HCT116 (cell line): Measurements from ENCODE around the gene NPM3. TPM values are rescaled to one million over a fixed set of nuclear protein-coding genes. Genes with fewer than 3 reads are reported as not detected.

Source experiments
- ATAC-seq: fragments of 200-7000 bp; cut with Tn5 transposase; 2 replicates; pipeline ENCODE4 v1.9.1; 2020; ENCODE audit warnings: mild to moderate bottlenecking, moderate library complexity
- BruUV-seq: library from RNA; stranded (reverse); fragments of 400-500 nt; replicated peaks from 2 replicates; lab custom pipeline; 2021; lab: Mats Ljungman, UMichigan
- CTCF ChIA-PET: fragments of 300-600 bp; sonication (Branson Sonifier 250); formaldehyde crosslinking; loops from one replicate; lab custom pipeline; 2021; ENCODE audit warnings: antibody characterized with exemption; lab: Charles Lee
- POLR2A ChIA-PET: fragments of 300-600, 350-600 bp; sonication (Branson Sonifier 250); formaldehyde crosslinking; loops from one replicate; lab custom pipeline; 2021; ENCODE audit warnings: antibody characterized with exemption; lab: Charles Lee
- RAD21 ChIA-PET, 2 experiments: fragments of 300-600 bp; sonication (Branson Sonifier 250); formaldehyde crosslinking; loops; one replicate each; lab custom pipeline; 2023; ENCODE audit warnings: low total read pairs in 2 of 2; ENCODE audit not compliant: uncharacterized antibody in 2 of 2, unreplicated experiment in 2 of 2, low non-redundant PET in 1 of 2; lab: Charles Lee
- DNase-seq: peaks from one replicate; pipeline ENCODE4 v3.0.0-alpha.2; 2010; ENCODE audit warnings: low read depth, low spot score
- H2AFZ ChIP-seq: fragments of 200-600 bp; shearing (Covaris generic), sonication (generic); 2 replicates; pipeline ENCODE4 v1.6.1; 2017; ENCODE audit warnings: low read depth, mixed run types, mixed read lengths, antibody characterized with exemption, low read length; ENCODE audit not compliant: poor library complexity, severe bottlenecking
- H3K27ac ChIP-seq: 2 replicates; pipeline ENCODE4 v1.5.1; 2012; ENCODE audit warnings: low read depth, low read length
- H3K27me3 ChIP-seq: fragments of 200-600 bp; sonication (generic); 2 replicates; pipeline ENCODE4 v1.6.1; 2016; ENCODE audit warnings: mixed run types, low read length, mixed read lengths; ENCODE audit not compliant: insufficient read depth
- H3K36me3 ChIP-seq, 2 experiments: fragments of 200-500 bp in 1 of 2; fragments of 200-600 bp in 1 of 2; sonication (Bioruptor generic) in 1 of 2; sonication (generic) in 1 of 2; 2 replicates each; pipeline versions ENCODE4 v1.5.1 to v1.6.1; 2014 to 2016; ENCODE audit warnings: low read length in 2 of 2, inconsistent platforms in 1 of 2, mixed read lengths in 1 of 2, mixed run types in 1 of 2; ENCODE audit not compliant: insufficient read depth in 2 of 2, control insufficient read depth in 1 of 2
- H3K4me1 ChIP-seq, 2 experiments: fragments of 200-600 bp in 1 of 2; sonication (generic) in 1 of 2; 2 replicates each; pipeline versions ENCODE4 v1.5.1 to v1.6.1; 2012 to 2017; ENCODE audit warnings: low read length in 2 of 2, inconsistent platforms in 1 of 2, mild to moderate bottlenecking in 1 of 2, mixed read lengths in 1 of 2, mixed run types in 1 of 2, moderate library complexity in 1 of 2; ENCODE audit not compliant: insufficient read depth in 2 of 2, control insufficient read depth in 1 of 2
- H3K4me2 ChIP-seq: fragments of 200-600 bp; sonication (generic); 2 replicates; pipeline ENCODE4 v1.6.1; 2017; ENCODE audit warnings: mixed run types, low read length, mixed read lengths
- H3K4me3 ChIP-seq, 2 experiments: fragments of 200-600 bp in 1 of 2; sonication (generic) in 1 of 2; replicated peaks in 1 of 2; 2 replicates each; pipeline ENCODE4 v1.5.1; 2011 to 2016; ENCODE audit warnings: low read length in 2 of 2, control low read depth in 1 of 2, low read depth in 1 of 2, mild to moderate bottlenecking in 1 of 2, mixed read lengths in 1 of 2, mixed run types in 1 of 2
- H3K79me2 ChIP-seq: fragments of 200-600 bp; sonication (generic); 2 replicates; pipeline ENCODE4 v1.6.1; 2017; ENCODE audit warnings: mild to moderate bottlenecking, mixed run types, low read length, moderate library complexity, mixed read lengths; ENCODE audit not compliant: insufficient read depth
- H3K9ac ChIP-seq: fragments of 200-600 bp; sonication (generic); 2 replicates; pipeline ENCODE4 v1.6.1; 2016; ENCODE audit warnings: low read length, mixed read lengths
- H3K9me2 ChIP-seq: fragments of 200-600 bp; sonication (generic), shearing (Covaris generic); 2 replicates; pipeline ENCODE4 v1.6.1; 2017; ENCODE audit warnings: mixed run types, mild to moderate bottlenecking, moderate library complexity; ENCODE audit not compliant: insufficient read depth
- H3K9me3 ChIP-seq, 2 experiments: fragments of 200-500 bp in 1 of 2; fragments of 200-600 bp in 1 of 2; sonication (Bioruptor generic) in 1 of 2; sonication (generic) in 1 of 2; 2 replicates each; pipeline ENCODE4 v1.6.1; 2014 to 2017; ENCODE audit warnings: low read length in 2 of 2, mixed read lengths in 2 of 2, inconsistent platforms in 1 of 2, low read depth in 1 of 2, mild to moderate bottlenecking in 1 of 2, mixed run types in 1 of 2, moderate library complexity in 1 of 2; ENCODE audit not compliant: control insufficient read depth in 1 of 2, insufficient read depth in 1 of 2
- H4K20me1 ChIP-seq: fragments of 200-600 bp; sonication (generic), shearing (Covaris generic); 2 replicates; pipeline ENCODE4 v1.6.1; 2017; ENCODE audit warnings: mixed run types, mild to moderate bottlenecking, moderate library complexity; ENCODE audit not compliant: insufficient read depth
- CBX3 ChIP-seq: IDR thresholded peaks from 2 replicates; pipeline ENCODE4 v1.6.1; 2012; ENCODE audit warnings: low read depth
- CEBPB ChIP-seq: IDR thresholded peaks from 2 replicates; pipeline ENCODE4 v1.6.1; 2012; ENCODE audit warnings: low read depth
- EZH2 ChIP-seq: fragments of 200-600 bp; sonication (generic); IDR thresholded peaks from 2 replicates; pipeline ENCODE4 v1.6.1; 2017; ENCODE audit warnings: antibody characterized with exemption, mixed run types
- EZH2phosphoT487 ChIP-seq: fragments of 200-600 bp; IDR thresholded peaks from 2 replicates; pipeline ENCODE4 v1.6.1; 2018; ENCODE audit warnings: antibody characterized with exemption, borderline replicate concordance
- JUND ChIP-seq: IDR thresholded peaks from 2 replicates; pipeline ENCODE4 v1.6.1; 2012
- MAX ChIP-seq: IDR thresholded peaks from 2 replicates; pipeline ENCODE4 v1.6.1; 2012
- POLR2A ChIP-seq: IDR thresholded peaks from 2 replicates; pipeline ENCODE4 v1.7.0; 2011; ENCODE audit warnings: borderline replicate concordance; ENCODE audit not compliant: insufficient read depth, insufficient read length; ENCODE audit errors: extremely low read depth
- POLR2AphosphoS5 ChIP-seq: IDR thresholded peaks from 2 replicates; pipeline ENCODE4 v1.6.1; 2011; ENCODE audit warnings: mild to moderate bottlenecking, low read depth, low read length, moderate library complexity
- SIN3A ChIP-seq: IDR thresholded peaks from 2 replicates; pipeline ENCODE4 v1.6.1; 2012; ENCODE audit warnings: low read depth
- SP1 ChIP-seq: IDR thresholded peaks from 2 replicates; pipeline ENCODE4 v1.6.1; 2012; ENCODE audit warnings: low read depth
- YY1 ChIP-seq: IDR thresholded peaks from 2 replicates; pipeline ENCODE4 v1.6.1; 2011; ENCODE audit warnings: low read length, low read depth, moderate library complexity, mild to moderate bottlenecking; ENCODE audit not compliant: insufficient replicate concordance; ENCODE audit errors: extremely low read depth
- ZBTB33 ChIP-seq: IDR thresholded peaks from 2 replicates; pipeline ENCODE4 v1.6.1; 2011; ENCODE audit warnings: mild to moderate bottlenecking, low read length, moderate library complexity; ENCODE audit not compliant: insufficient replicate concordance; ENCODE audit errors: extremely low read depth
- ZFX ChIP-seq: fragments of 450-650 bp; IDR thresholded peaks from 2 replicates; pipeline ENCODE4 v1.6.1; 2017
- ZNF274 ChIP-seq: fragments of 200-500 bp; sonication (Bioruptor generic); IDR thresholded peaks from 2 replicates; pipeline ENCODE4 v1.6.1; 2014; ENCODE audit warnings: mild to moderate bottlenecking, low read depth, low read length, inconsistent platforms
- intact Hi-C: fragments of 100-400 bp; cut with micrococcal nuclease; formaldehyde crosslinking; loops from 2 replicates; pipeline ENCODE4 v1.10.0; 2022
- total RNA-seq: library from RNA; stranded (reverse); gene quantifications from one replicate; pipeline ENCODE4 v1.2.1, GENCODE V29; 2021; ENCODE audit not compliant: unreplicated experiment
- TF ChIP-seq, protein P1 (sequence below), 3 experiments: fragments of 200-600 bp in 1 of 3; sonication (generic) in 1 of 3; IDR thresholded peaks in 2 of 3; conservative IDR thresholded peaks in 1 of 3; 2 replicates each; pipeline ENCODE4 v1.5.1; 2012 to 2017; ENCODE audit warnings: low read depth in 2 of 3, low read length in 2 of 3, antibody characterized with exemption in 1 of 3, borderline replicate concordance in 1 of 3, control low read depth in 1 of 3, mild to moderate bottlenecking in 1 of 3, mixed read lengths in 1 of 3, mixed run types in 1 of 3, moderate library complexity in 1 of 3; ENCODE audit not compliant: insufficient read depth in 1 of 3
- TF ChIP-seq, protein P2 (sequence below): IDR thresholded peaks from 2 replicates; pipeline ENCODE4 v1.6.1; 2012

The NPM3 gene
- total RNA-seq, 1 experiment from 2014 or later: 267 TPM

DNA sequence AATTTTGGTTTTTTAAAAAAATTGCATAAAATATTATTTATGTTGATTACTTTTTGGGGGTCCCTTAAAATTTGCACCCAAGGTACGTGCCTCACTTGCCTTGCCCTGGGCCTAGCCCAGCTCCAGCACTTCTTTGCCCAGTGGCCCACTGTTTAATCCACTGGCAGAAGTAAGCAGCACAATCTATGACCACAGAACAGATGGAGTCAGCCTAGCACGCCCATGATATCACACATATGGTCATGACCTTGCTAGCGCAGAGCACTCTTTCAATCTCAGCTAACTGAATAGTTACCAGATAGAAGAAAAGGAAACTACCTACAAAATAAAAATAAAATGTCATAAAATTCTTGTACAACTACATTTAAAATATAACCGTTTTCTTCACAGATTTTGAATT lies 29.4 kb upstream of the NPM3 start:
- Histone ChIP-seq H4K20me1 (peaks cover 36% of the 10 kb centered on the region; the same call in 1 of the 2 replicates), H3K9me3 (no peaks in the 10 kb centered on the region), H3K79me2 (peaks cover 100% of the 10 kb centered on the region), H3K4me3 (no peak overlapping the region), H2AFZ (no peak overlapping the region), H3K4me1 (peaks cover 12 to 16% of the 10 kb centered on the region in 2 experiments), H3K36me3 (peaks cover 43 to 53% of the 10 kb centered on the region in 2 experiments), H3K4me2 (no peak overlapping the region), H3K9ac (no peak overlapping the region), H3K27ac (no peak overlapping the region), H3K27me3 (no peaks in the 10 kb centered on the region), H3K9me2 (no peaks in the 10 kb centered on the region)
- intact Hi-C loops: no loop called here
- TF ChIP-seq CEBPB (no peak), ZFX (no peak)
- TF ChIP-seq, protein P1, sequence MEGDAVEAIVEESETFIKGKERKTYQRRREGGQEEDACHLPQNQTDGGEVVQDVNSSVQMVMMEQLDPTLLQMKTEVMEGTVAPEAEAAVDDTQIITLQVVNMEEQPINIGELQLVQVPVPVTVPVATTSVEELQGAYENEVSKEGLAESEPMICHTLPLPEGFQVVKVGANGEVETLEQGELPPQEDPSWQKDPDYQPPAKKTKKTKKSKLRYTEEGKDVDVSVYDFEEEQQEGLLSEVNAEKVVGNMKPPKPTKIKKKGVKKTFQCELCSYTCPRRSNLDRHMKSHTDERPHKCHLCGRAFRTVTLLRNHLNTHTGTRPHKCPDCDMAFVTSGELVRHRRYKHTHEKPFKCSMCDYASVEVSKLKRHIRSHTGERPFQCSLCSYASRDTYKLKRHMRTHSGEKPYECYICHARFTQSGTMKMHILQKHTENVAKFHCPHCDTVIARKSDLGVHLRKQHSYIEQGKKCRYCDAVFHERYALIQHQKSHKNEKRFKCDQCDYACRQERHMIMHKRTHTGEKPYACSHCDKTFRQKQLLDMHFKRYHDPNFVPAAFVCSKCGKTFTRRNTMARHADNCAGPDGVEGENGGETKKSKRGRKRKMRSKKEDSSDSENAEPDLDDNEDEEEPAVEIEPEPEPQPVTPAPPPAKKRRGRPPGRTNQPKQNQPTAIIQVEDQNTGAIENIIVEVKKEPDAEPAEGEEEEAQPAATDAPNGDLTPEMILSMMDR (IDR thresholded peaks at IDR 0.05 in 2 of 3, conservative IDR thresholded peaks at IDR 0.05 in 1 of 3; ENCODE audit: borderline replicate concordance in 1 of 3, insufficient read depth in 1 of 3, low read depth in 2 of 3, low read length in 2 of 3): no peak
- ChIA-PET POLR2A (no interaction called here), CTCF (no interaction called here), RAD21 (no interaction called here)
- BruUV-seq: no TSS peak
- ATAC-seq: no peak
- DNase-seq: no peak

GRCh38 chr10:101807158-101807557 lies 23.9 kb upstream of the NPM3 start:
- Histone ChIP-seq H3K9ac (no peak overlapping the region), H3K27ac (no peak overlapping the region), H3K36me3 (peaks cover 64 to 80% of the 10 kb centered on the region in 2 experiments), H3K9me2 (no peaks in the 10 kb centered on the region), H3K4me3 (no peak overlapping the region), H3K9me3 (no peaks in the 10 kb centered on the region), H3K79me2 (peaks cover 90% of the 10 kb centered on the region), H2AFZ (no peak overlapping the region), H3K4me1 (no peaks in the 10 kb centered on the region), H3K4me2 (no peak overlapping the region), H4K20me1 (peaks cover 15% of the 10 kb centered on the region; the same call in 1 of the 2 replicates), H3K27me3 (no peaks in the 10 kb centered on the region)
- RAD21 ChIA-PET: no interaction called here
- no TSS peak for BruUV-seq
- DNase-seq (no peak), ATAC-seq (no peak)
- CTCF ChIA-PET: no interaction called here
- POLR2A ChIA-PET: no interaction called here
- intact Hi-C loops: no loop called here
- TF ChIP-seq YY1: no peak
- no peak for TF ChIP-seq SP1
- no peak for TF ChIP-seq EZH2
- no peak for TF ChIP-seq JUND
- TF ChIP-seq, protein P2, sequence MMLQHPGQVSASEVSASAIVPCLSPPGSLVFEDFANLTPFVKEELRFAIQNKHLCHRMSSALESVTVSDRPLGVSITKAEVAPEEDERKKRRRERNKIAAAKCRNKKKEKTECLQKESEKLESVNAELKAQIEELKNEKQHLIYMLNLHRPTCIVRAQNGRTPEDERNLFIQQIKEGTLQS: no peak
- no peak for TF ChIP-seq POLR2A
- no peak for TF ChIP-seq SIN3A
- no peak for TF ChIP-seq EZH2phosphoT487
- no peak for TF ChIP-seq CBX3
- no peak for TF ChIP-seq POLR2AphosphoS5
- TF ChIP-seq ZNF274: no peak
- TF ChIP-seq ZBTB33: no peak
- no peak for TF ChIP-seq ZFX
- TF ChIP-seq MAX: no peak
